ENCODE measurements around the gene GOLGA5.
"Not testable (repeated sequence)": the region's sequence is repeated elsewhere in the genome, so short reads cannot be mapped to it uniquely, and the experiment has no call there.

GOLGA5 gene, protein sequence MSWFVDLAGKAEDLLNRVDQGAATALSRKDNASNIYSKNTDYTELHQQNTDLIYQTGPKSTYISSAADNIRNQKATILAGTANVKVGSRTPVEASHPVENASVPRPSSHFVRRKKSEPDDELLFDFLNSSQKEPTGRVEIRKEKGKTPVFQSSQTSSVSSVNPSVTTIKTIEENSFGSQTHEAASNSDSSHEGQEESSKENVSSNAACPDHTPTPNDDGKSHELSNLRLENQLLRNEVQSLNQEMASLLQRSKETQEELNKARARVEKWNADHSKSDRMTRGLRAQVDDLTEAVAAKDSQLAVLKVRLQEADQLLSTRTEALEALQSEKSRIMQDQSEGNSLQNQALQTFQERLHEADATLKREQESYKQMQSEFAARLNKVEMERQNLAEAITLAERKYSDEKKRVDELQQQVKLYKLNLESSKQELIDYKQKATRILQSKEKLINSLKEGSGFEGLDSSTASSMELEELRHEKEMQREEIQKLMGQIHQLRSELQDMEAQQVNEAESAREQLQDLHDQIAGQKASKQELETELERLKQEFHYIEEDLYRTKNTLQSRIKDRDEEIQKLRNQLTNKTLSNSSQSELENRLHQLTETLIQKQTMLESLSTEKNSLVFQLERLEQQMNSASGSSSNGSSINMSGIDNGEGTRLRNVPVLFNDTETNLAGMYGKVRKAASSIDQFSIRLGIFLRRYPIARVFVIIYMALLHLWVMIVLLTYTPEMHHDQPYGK

GRCh38 chr14:92793709-92794546 is at the start of gene GOLGA5:
Gene GOLGA5, plus strand, starts transcription at chr14:92794305. Its CDS starts 3,133 bp downstream, at chr14:92797438.
- in situ Hi-C loops (cut with HindIII; ENCODE audit: low sequenced_read_pairs) = no loop called here

GRCh38 chr14:92747701-92748258 is 46.3 kb upstream of the GOLGA5 start:
- in situ Hi-C loops (cut with HindIII; ENCODE audit: low sequenced_read_pairs) = no loop called here

DNA sequence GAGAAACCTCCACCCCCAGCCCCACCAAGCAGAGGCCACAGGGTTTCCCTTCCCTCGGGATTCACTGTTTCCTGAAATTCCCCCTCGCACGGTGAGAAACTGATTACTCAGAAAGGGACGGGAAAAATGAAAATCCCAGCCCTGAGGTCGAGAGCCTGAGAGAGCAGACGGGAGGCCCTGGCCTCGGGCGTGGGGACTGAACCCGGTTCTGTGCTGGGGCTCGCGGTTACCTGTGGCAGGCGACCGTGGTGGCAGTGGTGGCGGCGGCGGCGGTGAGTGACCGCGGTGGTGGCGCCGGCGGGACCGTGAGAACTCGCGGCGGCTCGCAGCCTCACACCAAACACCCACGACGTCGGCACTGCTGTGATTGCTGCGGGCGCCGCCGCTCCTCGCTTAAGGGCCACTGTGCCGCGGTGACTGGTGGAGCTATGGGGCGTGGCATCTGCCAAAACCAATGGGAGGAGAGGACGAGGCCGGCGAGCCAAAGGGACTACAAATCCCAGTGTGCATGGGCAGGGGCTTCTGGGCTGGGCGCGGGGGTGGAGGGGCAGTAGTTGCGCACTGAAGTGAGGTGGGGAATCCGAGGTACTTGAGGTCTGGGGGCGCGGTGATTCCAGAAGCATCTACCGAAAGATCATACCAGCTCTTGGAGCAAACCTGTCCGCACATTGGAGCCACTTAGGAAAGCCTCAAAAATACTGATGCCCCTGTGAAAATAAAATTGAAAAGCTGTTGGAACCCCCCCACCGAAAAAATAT is 45.7 kb upstream of the GOLGA5 start, which contains the start of gene LGMN:
Gene LGMN, minus strand, starts transcription at position 369 of the 758 bp plus-strand sequence. CDS start 15,841 bp downstream, outside the sequence.
- in situ Hi-C loops (cut with HindIII; ENCODE audit: low sequenced_read_pairs) = no loop called here

DNA sequence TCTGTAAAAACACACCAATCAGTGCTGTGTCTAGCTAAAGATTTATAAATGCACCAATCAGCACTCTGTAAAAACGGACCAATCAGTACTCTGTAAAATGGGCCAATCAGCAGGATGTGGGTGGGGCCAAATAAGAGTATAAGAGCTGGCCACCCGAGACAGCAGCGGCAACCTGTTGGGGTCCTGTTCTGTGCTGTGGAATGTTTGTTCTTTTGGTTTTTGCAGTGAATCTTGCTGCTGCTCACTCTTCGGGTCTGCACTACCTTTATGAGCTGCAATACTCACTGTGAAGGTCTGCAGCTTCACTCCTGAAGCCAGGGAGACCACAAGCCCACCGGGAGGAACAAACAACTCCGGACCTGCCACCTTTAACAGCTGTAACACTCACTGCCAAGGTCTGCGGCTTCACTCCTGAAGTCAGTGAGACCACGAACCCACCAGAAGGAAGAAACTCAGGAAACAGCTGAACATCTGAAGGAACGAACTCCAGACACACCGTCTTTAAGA is 43.8 kb upstream of the GOLGA5 start:
- in situ Hi-C loops (cut with HindIII; ENCODE audit: low sequenced_read_pairs) = not testable (repeated sequence)

- in situ Hi-C loops (cut with HindIII; ENCODE audit: low sequenced_read_pairs) = no loop called here
Measured at GRCh38 chr14:92750994-92751400, 43.1 kb upstream of the GOLGA5 start.

- in situ Hi-C loops (cut with HindIII; ENCODE audit: low sequenced_read_pairs) = no loop called here
Measured at GRCh38 chr14:92751819-92752218, 42.3 kb upstream of the GOLGA5 start.

DNA sequence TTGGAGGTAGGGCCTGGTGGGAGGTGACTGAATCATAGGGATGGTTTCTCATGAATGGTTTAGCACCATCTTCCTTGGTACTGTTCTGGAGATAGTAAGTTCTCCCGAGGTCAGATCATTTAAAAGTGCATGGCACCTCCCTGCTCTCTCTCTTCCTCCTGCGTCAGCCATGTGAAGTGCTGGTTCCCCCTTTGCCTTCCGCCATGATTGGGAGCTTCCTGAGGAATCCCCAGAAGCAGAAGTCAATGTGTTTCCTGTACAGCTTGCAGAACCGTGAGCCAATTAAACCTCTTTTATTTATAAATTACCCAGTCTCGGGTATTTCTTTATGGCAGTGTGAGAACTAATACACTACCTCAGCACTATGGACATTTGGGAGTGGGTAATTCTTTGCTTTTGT is 40.9 kb upstream of the GOLGA5 start:
- in situ Hi-C loops (cut with HindIII; ENCODE audit: low sequenced_read_pairs) = no loop called here

DNA sequence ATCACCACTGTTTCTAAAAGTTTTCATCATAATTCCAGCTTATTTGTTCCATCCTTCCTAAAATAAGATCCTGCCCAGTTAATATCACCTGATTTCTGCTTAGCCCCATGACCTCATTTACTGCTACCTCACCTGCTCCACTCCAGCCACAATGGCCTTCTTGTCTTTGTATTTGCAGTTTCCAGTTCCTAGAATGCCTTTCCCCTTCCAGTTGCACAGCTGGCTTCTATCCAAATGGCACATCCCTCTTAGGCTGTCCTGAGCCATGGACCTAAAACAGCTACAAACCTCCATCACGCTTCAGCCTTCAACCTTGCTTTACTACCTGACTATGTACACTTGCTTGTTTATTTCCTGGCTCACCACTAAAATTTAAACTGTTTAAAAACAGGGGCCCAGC is 39.1 kb upstream of the GOLGA5 start:
- in situ Hi-C loops (cut with HindIII; ENCODE audit: low sequenced_read_pairs) = no loop called here

GRCh38 chr14:92755495-92755894 is 38.6 kb upstream of the GOLGA5 start:
- in situ Hi-C loops (cut with HindIII; ENCODE audit: low sequenced_read_pairs) = no loop called here

GRCh38 chr14:92756446-92756845 is 37.7 kb upstream of the GOLGA5 start:
- in situ Hi-C loops (cut with HindIII; ENCODE audit: low sequenced_read_pairs) = no loop called here

GRCh38 chr14:92759300-92759678 is 34.8 kb upstream of the GOLGA5 start:
- in situ Hi-C loops (cut with HindIII; ENCODE audit: low sequenced_read_pairs) = no loop called here

DNA sequence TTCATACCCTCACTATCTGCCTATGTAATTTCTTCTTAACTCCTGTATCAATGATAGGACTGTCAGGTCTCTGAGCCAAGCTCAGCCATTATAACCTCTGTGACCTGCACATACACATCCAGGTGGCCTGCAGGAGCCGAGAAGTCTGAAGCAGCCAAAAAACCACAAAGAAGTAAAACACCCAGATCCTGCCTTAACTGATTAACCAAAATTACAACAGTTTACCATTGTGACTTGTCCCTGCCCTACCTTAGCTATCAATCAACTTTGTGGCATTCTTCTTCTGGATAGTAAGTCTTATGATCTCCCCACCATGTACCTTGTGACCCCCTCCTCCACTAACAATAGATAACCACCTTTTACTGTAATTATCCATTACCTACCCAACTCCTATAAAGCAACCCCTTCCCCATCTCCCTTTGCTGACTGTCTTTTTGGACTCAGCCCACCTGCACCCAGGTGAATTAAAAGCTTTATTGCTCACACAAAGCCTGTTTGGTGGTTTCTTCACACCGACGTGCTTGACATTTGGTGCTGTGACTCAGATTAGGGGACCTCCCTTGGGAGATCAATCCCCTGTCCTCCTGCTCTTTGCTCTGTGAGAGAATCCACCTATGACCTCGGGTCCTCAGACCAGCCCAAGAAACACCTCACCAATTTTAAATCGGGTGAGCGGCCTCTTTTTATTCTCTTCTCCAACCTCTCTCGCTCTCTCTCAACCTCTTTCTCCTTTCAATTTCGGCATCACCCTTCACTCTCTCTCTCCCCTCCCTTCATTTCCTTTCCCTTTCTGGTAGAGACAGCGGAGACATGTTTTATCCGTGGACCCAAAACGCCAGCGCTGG is 34.2 kb upstream of the GOLGA5 start:
- in situ Hi-C loops (cut with HindIII; ENCODE audit: low sequenced_read_pairs) = no loop called here

DNA sequence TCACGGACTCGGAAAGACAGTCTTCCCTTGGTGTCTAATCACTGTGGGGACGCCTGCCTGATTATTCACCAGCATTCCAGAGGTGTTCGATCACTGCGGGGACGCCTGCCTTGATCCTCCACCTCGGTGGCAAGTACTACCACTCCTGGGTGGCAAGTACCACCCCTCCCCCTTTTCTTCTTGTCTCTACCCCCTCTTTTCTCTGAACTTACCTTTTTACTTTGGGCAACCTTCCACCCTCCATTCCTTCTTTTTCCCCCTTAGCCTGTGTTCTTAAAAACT is 33.6 kb upstream of the GOLGA5 start:
- in situ Hi-C loops (cut with HindIII; ENCODE audit: low sequenced_read_pairs) = no loop called here

DNA sequence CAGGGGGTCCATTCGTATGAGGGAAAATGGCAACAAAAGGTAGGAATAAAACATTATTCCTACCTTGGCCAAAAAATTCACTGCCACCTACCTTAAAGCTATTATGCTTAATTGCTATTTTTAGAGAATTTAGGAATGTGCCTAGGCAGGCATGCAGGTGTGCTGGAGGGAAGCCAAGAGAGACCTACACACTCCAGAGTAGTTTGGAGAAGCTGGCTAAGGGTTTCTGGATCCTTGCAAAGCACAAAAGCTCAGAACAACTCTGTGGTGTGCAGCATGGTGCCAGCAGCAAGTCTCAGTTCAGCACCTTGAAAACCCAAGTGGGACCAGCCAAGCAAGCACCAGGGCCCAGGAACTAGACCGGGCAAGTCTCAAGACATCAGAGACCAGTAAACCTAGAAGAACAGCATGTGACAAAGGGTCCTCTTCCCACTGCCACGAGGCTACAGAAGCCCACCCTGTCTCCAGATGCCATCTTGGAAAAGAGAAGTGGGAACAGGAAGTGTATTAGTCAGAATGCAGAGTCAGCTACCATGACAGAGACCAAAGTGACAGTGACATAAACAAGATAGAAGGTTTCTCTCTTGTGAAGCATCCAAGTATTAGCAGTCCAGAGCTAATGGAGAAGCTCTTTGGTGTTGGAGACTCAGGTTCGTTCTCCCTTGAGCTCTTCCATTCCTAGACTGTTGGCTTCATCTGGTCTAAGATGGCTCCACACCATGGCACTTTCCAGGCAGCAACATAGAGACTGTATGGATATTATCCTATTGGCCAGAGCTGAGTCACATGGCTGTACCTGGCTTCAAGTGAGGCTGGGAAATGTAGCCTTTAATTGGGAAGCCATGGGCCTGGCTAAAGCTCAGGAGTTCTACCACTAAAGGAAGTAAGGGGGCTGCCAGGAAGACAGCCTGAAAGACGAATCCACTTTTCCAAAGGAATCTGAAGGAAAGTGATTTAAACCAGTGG is 30.2 kb upstream of the GOLGA5 start:
- in situ Hi-C loops (cut with HindIII; ENCODE audit: low sequenced_read_pairs) = not testable (repeated sequence)

GRCh38 chr14:92768236-92768635 is 25.9 kb upstream of the GOLGA5 start:
- in situ Hi-C loops (cut with HindIII; ENCODE audit: low sequenced_read_pairs) = not testable (repeated sequence)

GRCh38 chr14:92768795-92769194 is 25.3 kb upstream of the GOLGA5 start:
- in situ Hi-C loops (cut with HindIII; ENCODE audit: low sequenced_read_pairs) = no loop called here

GRCh38 chr14:92770484-92770883 is 23.6 kb upstream of the GOLGA5 start:
- in situ Hi-C loops (cut with HindIII; ENCODE audit: low sequenced_read_pairs) = no loop called here

DNA sequence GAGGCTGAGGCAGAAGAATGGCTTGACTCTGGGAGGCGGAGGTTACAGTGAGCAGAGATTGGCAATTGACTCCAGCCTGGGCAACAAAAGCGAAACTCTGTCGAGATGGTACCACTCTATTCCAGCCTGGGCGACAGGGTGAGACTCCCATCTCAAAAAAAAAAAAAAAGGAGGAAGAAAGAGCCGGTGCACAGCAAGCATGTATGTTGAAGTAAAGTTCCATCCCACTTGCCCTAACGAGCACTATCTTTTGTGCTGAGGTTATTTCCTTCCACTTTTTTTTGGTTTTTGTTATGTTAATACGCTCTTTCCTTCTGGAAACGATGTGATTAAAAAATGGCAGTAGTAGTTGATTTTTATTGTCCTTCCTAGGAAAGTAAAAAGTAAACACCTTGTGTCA is 19.5 kb upstream of the GOLGA5 start:
- in situ Hi-C loops (cut with HindIII; ENCODE audit: low sequenced_read_pairs) = no loop called here

All from DLD1 (cell line).